Activated B cell treated with CpG ODN at 0.5 μM for 24 hours (primary cell): Measurements from ENCODE around the gene METAP1. TPM values are rescaled to one million over a fixed set of nuclear protein-coding genes. Genes with fewer than 3 reads are reported as not detected.

Experiments used
- ATAC-seq: fragments of 200-7000 bp; cut with Tn5 transposase; one replicate; pipeline ENCODE4 v1.10.0; 2021; ENCODE audit warnings: low read depth, mild to moderate bottlenecking, moderate library complexity
- CTCF ChIA-PET: fragments of 350-600 bp; sonication (Branson Sonifier 250); formaldehyde crosslinking; loops from one replicate; lab custom pipeline; 2021; ENCODE audit warnings: antibody characterized with exemption; lab: Charles Lee
- POLR2A ChIA-PET: fragments of 350-600 bp; sonication (Branson Sonifier 250); formaldehyde crosslinking; loops from one replicate; lab custom pipeline; 2021; ENCODE audit warnings: antibody characterized with exemption; lab: Charles Lee
- DNase-seq: peaks from one replicate; pipeline ENCODE4 v3.0.0; 2022
- H3K27ac Mint-ChIP-seq: one replicate; pipeline ENCODE4 v1.8.0; 2020; ENCODE audit warnings: mixed read lengths
- H3K27me3 Mint-ChIP-seq: one replicate; pipeline ENCODE4 v1.8.0; 2021; ENCODE audit warnings: mixed read lengths
- H3K36me3 Mint-ChIP-seq: one replicate; pipeline ENCODE4 v1.8.0; 2021; ENCODE audit warnings: low read depth, mixed read lengths
- H3K4me1 Mint-ChIP-seq: one replicate; pipeline ENCODE4 v1.8.0; 2021; ENCODE audit warnings: mixed read lengths
- H3K4me3 Mint-ChIP-seq: one replicate; pipeline ENCODE4 v1.8.0; 2020; ENCODE audit warnings: mild to moderate bottlenecking, mixed read lengths
- H3K9me3 Mint-ChIP-seq: one replicate; pipeline ENCODE4 v1.8.0; 2020; ENCODE audit warnings: mixed read lengths
- intact Hi-C: fragments of 100-400 bp; cut with micrococcal nuclease; formaldehyde crosslinking; loops from one replicate; pipeline ENCODE4 v1.15.1; 2024
- total RNA-seq: library from RNA; stranded (reverse); gene quantifications from 2 replicates; pipeline ENCODE4 v1.2.3, GENCODE V29; 2022
- TF ChIP-seq, protein P1 (sequence below): fragments of 200-600 bp; IDR thresholded peaks from one replicate; pipeline ENCODE4 v1.8.0; 2022; ENCODE audit warnings: antibody characterized with exemption, mild to moderate bottlenecking

The METAP1 gene
- total RNA-seq, 1 donor from 2014 or later, result 38.6 TPM

DNA sequence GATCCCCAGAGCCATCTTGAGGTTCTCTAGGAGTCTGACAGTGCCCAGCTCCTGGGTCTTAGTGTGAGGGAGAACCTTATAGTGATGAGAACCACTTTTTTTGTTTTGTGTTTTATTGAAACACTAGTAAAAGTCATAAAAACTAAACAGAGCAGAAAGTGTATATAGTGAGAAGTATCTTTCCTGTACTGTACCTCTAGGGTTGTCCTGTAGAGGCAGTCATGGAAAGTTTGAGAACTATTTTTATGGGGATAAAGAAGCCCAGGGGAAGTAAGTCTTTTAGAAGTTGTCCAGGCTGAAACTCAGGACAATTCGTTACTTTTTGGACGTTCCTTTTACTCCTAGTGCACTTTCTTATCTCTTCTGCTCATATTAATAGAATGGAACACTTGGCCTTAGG lies 52.2 kb downstream of the METAP1 start:
- Mint-ChIP-seq H3K9me3 (no peaks in the 10 kb centered on the region), H3K36me3 (peaks cover 70% of the 10 kb centered on the region), H3K4me1 (peaks cover 9% of the 10 kb centered on the region), H3K27me3 (no peaks in the 10 kb centered on the region), H3K4me3 (no peak overlapping the region), H3K27ac (no peak overlapping the region)
- ATAC-seq, result no peak
- POLR2A ChIA-PET, result no interaction called here
- TF ChIP-seq, protein P1, sequence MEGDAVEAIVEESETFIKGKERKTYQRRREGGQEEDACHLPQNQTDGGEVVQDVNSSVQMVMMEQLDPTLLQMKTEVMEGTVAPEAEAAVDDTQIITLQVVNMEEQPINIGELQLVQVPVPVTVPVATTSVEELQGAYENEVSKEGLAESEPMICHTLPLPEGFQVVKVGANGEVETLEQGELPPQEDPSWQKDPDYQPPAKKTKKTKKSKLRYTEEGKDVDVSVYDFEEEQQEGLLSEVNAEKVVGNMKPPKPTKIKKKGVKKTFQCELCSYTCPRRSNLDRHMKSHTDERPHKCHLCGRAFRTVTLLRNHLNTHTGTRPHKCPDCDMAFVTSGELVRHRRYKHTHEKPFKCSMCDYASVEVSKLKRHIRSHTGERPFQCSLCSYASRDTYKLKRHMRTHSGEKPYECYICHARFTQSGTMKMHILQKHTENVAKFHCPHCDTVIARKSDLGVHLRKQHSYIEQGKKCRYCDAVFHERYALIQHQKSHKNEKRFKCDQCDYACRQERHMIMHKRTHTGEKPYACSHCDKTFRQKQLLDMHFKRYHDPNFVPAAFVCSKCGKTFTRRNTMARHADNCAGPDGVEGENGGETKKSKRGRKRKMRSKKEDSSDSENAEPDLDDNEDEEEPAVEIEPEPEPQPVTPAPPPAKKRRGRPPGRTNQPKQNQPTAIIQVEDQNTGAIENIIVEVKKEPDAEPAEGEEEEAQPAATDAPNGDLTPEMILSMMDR, result no peak
- intact Hi-C loops, result no loop called here
- CTCF ChIA-PET, result no interaction called here
- no peak for DNase-seq

DNA sequence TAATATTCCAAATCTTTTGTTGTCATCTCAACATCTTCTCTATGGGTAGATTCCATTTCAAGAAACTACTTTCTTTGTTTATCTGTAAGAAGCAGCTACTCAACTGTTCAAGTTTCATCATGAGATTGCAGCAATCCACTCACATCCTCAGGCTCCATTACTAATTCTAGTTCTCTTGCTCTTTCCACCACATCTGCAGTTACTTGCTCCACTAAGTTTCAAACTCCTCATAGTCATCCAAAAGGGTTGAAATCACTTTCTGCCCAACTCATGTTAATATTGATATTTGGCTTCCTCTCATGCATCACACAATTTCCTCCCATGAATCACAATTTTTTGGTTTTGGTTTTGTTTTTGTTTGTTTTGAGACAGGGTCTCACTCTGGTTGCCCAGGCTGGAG lies 57.4 kb downstream of the METAP1 start:
- intact Hi-C loops, result no loop called here
- ATAC-seq (no peak), DNase-seq (no peak)
- TF ChIP-seq, protein P1, result no peak
- H3K27me3 Mint-ChIP-seq, result no peaks in the 10 kb centered on the region
- H3K36me3 Mint-ChIP-seq, result peaks cover 64% of the 10 kb centered on the region
- H3K4me1 Mint-ChIP-seq, result peaks cover 9% of the 10 kb centered on the region
- CTCF ChIA-PET, result interaction anchor here (7.2 kb wide), 1 partner anchor 59 kb away, joined by 132 read pairs; the partner anchor contains the start of gene METAP1
- POLR2A ChIA-PET, result no interaction called here
- no peaks in the 10 kb centered on the region for H3K9me3 Mint-ChIP-seq
- no peak overlapping the region for H3K4me3 Mint-ChIP-seq
- peak overlapping the region; percentile 72 for H3K27ac Mint-ChIP-seq

DNA sequence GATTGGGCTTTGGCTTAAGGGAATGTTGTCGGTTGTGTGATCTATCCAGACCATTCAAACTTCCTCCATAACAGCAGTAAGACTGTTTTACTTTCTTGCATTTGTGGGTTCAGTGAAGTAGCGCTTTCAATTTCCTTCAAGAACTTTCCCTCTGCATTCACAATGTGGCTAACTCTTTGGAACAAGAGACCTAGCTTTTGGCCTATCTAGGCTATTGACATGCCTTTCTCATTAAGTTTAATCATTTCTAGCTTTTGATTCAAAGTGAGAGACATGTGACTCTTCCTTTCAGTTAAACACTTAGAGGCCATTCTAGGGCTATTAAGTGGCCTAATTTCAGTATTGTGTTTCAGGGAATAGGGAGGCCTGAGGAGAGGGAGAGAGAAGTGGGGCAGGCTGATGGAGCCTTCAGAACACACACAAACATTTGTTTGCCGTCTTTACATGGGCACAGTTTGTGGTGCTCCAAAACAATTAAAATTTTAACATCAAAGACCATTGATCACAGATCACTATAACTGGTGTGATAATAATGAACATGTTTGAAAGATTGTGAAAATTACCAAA lies 59.0 kb downstream of the METAP1 start:
- ATAC-seq (no peak), DNase-seq (no peak)
- intact Hi-C loops, result no loop called here
- Mint-ChIP-seq H3K27me3 (no peaks in the 10 kb centered on the region), H3K9me3 (no peaks in the 10 kb centered on the region), H3K4me1 (peaks cover 9% of the 10 kb centered on the region), H3K27ac (no peak overlapping the region), H3K4me3 (no peak overlapping the region), H3K36me3 (peaks cover 61% of the 10 kb centered on the region)
- POLR2A ChIA-PET, result interaction anchor here (0.8 to 1.8 kb wide), 2 partner anchors 59 to 911 kb away, joined by 3 to 6 read pairs; partner anchors contain the start of genes METAP1 and STPG2
- TF ChIP-seq, protein P1, result no peak
- CTCF ChIA-PET, result interaction anchor here (1.1 to 7.2 kb wide), 3 partner anchors 60 to 587 kb away, joined by 5 to 132 read pairs (median 45); partner anchors contain the start of gene METAP1

DNA sequence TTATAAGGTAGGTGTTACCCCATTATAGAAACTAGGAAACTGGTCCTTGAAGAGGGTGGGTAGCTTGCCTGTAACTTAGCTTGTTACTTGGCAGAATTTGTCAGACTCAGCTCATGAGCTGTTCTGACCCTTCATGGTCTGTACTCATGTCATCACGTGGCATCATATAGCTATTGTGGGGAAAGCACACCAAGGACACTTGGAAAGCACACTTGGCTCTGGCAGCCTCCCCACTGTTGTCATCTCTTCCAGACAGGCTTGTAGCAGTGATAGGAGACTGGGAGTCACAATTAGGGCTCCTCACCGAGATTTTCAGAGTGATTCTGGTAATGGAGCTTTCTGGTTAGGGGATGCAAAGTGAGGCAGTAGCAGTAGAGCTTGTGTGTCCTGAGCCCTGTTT lies 62.7 kb downstream of the METAP1 start:
- intact Hi-C loops, result no loop called here
- ChIA-PET POLR2A (no interaction called here), CTCF (interaction anchor here (1.6 to 7.2 kb wide), 4 partner anchors 9 to 908 kb away, joined by 4 to 132 read pairs (median 41); partner anchors contain the start of gene METAP1)
- no peaks in the 10 kb centered on the region for H3K9me3 Mint-ChIP-seq
- ATAC-seq, result no peak
- H3K27ac Mint-ChIP-seq, result no peak overlapping the region
- no peak for DNase-seq
- peaks cover 58% of the 10 kb centered on the region for H3K36me3 Mint-ChIP-seq
- H3K4me1 Mint-ChIP-seq, result peaks cover 5% of the 10 kb centered on the region
- no peaks in the 10 kb centered on the region for H3K27me3 Mint-ChIP-seq
- no peak overlapping the region for H3K4me3 Mint-ChIP-seq
- TF ChIP-seq, protein P1, result no peak

DNA sequence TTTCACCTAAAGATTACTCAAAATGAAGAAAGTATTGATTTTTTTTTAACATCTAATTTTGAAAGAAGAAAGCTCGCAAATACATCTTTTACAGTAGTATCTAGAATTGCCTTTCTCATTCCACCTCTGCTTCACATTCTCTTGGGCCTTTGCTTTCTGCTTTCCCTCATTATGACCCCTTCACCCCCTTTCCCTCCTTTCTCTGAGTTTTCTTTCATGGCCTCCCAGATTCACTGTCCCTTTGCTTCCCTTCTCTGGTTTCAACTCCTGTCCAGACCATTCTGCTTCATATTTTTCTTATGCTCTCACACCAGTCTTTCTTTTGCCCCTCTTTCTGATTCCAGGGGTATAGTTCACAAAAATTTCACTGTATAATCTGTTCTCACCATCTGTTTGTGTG lies 64.0 kb downstream of the METAP1 start:
- POLR2A ChIA-PET, result no interaction called here
- H3K4me1 Mint-ChIP-seq, result peaks cover 5% of the 10 kb centered on the region
- DNase-seq (no peak), ATAC-seq (no peak)
- TF ChIP-seq, protein P1, result no peak
- CTCF ChIA-PET, result interaction anchor here (5.2 to 7.2 kb wide), 2 partner anchors 65 to 592 kb away, joined by 45 to 132 read pairs; partner anchors contain the start of gene METAP1
- H3K36me3 Mint-ChIP-seq, result peaks cover 54% of the 10 kb centered on the region
- no peak overlapping the region for H3K27ac Mint-ChIP-seq
- no peaks in the 10 kb centered on the region for H3K9me3 Mint-ChIP-seq
- intact Hi-C loops, result no loop called here
- no peak overlapping the region for H3K4me3 Mint-ChIP-seq
- H3K27me3 Mint-ChIP-seq, result no peaks in the 10 kb centered on the region
